CD4-positive, alpha-beta T cell treated with Interferon gamma for 1 hour (primary cell): ENCODE measurements around the gene ZDHHC14.
"Not testable (repeated sequence)": the region's sequence is repeated elsewhere in the genome, so short reads cannot be mapped to it uniquely, and the experiment has no call there.

Experiments
- DNase-seq: peaks from one replicate; pipeline ENCODE4 v3.0.0-alpha.2; 2020

ZDHHC14 gene

DNA sequence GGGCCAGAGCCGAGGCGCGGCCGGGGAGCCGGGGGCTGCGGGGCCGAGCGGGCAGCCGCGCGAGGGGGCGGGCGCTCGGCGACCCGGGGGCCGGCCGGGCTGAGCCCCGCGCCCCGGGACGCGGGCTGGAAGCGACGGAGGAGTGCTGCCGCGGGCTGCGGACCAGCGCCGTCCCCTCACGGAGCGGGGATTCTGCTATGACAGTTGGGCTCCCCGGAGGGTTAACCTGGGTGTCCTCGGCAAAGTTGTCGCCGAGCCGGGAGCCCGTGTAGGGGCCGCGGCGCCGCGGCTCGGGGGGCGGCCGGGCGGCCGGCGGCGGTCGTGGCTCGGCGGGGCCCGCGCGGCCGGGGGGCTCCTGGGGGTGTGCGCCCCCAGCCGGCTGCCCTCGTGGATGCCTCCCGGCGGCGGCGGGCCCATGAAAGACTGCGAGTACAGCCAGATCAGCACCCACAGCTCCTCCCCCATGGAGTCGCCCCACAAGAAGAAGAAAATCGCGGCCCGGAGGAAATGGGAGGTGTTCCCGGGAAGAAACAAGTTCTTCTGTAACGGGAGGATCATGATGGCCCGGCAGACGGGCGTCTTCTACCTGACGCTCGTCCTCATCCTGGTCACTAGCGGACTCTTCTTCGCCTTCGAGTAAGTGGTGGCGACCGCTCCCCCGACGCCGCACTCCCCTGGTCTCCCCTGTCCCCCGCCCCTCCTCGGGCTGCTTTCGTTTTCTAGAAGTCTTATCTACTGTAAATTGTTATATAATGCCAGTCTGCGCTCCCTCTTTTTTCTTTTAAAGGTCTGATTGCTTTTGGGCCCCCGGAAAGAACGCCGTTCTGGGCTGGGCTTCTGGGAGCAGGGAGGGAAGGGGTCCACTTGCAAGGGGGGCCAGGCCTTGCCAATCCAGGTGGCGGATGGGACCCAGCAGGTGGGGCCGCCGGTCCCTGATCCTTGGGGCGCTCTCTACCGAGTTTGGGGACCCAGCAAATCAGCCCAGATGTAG lies 936 bp downstream of the ZDHHC14 start:
- peak; percentile 45 for DNase-seq

DNA sequence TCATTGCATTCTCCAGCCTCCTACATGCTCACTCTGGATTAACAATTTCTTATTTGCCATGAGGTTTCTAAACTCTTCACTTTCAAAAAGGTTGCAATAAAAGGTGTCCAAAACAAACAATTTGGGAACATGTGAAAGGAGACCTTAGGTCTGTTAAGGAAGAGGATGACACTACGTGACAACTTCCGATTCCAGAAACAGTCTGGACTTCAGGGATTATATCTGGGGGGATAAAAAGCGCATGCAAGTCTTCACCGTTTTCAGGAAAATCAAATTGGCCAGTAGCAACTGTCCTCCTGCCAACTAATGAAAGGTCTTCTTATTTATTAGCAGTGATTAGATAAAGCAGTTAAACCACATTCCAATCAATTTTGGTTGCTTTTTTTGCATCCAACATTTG lies 1.8 kb downstream of the ZDHHC14 start:
- DNase-seq = no peak

GRCh38 chr6:157383471-157383870 lies 2.5 kb downstream of the ZDHHC14 start:
- DNase-seq = no peak

DNA sequence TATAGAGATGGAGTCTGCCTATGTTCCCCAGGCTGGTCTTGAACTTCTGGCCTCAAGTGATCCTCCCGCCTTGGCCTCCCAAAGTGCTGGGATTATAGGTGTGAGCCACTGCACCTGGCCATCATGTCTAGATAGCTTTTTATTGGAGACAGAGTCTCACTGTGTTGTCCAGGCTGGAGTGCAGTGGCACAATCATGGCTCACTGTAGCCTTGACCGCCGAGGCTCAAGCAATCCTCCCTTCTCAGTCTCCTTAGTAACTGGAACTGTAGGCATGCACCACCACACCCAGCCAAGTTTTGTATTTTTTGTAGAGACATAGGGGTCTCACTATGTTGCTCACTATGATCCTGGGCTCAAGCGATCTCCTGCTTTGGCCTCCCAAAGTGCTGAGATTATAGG lies 4.0 kb downstream of the ZDHHC14 start:
- DNase-seq = not testable (repeated sequence)

GRCh38 chr6:157385482-157385881 lies 4.5 kb downstream of the ZDHHC14 start:
- DNase-seq = no peak

- no peak for DNase-seq
These were observed 5.0 kb downstream of the ZDHHC14 start for GRCh38 chr6:157386023-157386422.

DNA sequence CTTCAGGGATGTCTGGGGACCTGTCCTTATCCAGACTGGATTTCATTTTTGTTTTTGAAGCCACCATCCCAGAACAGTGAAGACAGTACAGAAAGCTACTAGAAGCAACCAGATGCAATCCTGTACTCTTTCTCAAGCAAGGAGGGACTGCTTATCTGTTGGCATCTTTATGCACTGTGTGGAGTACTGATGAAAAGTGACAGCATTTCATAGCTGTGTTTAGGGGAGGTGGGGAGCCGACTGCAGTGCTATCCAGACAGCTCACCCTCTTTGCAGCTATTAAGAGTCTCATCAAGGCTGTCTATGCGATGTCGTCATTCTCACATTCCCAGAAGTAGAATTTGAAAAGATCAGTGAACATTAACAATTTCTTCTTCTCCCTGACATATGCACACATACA lies 5.5 kb downstream of the ZDHHC14 start:
- DNase-seq = no peak

DNA sequence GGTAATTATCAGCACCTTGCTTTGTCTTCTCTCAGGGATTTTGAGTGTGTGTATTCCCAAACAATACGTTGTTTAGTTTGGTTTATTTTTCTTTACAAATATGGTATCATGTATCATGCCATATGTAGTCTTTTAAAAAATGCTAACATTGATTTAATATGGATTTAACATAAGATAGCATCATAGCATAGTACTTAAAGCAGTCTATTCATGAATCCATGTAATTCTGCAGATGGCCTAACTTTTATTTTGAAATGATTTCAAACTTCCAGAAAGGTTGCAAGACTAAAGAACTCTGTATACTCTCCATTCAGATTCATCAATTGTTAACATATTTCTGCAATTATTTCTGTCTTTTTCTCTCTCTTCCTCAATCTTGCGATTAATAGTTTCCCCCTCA lies 7.9 kb downstream of the ZDHHC14 start:
- no peak for DNase-seq

- DNase-seq = no peak
These were observed 9.5 kb downstream of the ZDHHC14 start for GRCh38 chr6:157390273-157391060.

DNA sequence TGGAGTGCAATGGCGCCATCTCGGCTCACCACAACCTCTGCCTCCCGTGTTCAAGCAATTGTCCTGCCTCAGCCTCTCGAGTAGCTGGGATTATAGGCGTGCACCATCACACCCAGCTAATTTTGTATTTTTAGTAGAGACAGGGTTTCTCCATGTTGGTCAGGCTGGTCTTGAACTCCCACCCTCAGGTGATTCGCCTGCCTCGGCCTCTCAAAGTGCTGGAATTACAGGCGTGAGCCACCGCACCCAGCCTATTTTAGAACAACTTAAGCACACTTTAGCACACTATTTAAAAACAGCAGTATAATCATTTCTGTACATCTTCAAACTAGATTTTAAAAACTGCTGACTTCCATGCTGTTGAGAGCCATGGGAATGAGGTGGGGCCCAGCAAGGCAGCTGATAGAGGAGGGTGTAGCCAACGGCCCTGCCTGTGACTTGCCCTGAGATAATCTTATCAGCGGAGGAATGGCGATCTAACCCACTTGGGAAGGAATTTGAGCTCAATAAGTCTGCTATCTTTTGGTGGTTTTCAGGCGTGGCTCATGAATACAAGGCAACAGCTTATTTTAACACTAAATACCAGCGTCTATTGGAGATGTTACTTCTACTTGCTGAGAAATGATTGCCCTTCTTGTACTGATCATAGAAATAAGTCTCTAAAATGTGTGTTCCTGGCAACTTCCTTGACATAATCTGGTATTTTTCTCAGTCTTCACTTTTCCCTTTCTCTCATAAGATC lies 12.1 kb downstream of the ZDHHC14 start:
- no peak for DNase-seq

DNA sequence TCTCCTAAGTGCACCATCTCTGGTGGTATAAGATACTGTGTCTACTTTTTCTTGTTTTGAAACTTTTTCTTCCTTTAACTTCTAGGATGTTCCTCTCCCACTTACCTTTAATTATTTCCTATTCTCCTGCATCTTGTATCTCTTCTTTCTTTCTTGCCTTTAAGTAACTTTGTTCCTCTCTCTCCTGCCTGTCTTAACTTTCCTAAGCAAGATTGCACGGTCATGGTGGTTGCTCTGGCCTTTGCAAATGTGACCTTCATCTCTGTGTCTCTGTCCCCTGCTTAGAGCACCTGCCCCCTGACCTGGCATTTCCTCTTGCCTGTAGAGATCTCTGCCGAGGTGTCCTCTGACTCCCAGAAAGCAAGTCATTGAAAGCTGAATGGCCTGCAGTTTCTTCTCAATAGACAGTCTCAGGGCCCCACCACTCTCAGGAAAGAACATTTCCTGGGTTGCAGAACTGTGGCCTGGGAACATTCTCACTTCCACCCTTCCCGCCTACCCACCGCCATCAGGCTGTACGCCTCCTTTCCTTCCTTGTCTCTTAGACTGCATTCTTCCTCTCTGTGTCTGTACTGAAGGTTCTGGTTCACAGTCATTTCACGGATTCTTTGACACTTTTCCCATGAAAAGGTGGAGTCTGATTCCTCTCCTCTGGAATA lies 12.8 kb downstream of the ZDHHC14 start:
- no peak for DNase-seq

- not testable (repeated sequence) for DNase-seq
These were observed 14.2 kb downstream of the ZDHHC14 start for GRCh38 chr6:157395199-157395598.

- no peak for DNase-seq
These were observed 15.0 kb downstream of the ZDHHC14 start for GRCh38 chr6:157396026-157396425.

DNA sequence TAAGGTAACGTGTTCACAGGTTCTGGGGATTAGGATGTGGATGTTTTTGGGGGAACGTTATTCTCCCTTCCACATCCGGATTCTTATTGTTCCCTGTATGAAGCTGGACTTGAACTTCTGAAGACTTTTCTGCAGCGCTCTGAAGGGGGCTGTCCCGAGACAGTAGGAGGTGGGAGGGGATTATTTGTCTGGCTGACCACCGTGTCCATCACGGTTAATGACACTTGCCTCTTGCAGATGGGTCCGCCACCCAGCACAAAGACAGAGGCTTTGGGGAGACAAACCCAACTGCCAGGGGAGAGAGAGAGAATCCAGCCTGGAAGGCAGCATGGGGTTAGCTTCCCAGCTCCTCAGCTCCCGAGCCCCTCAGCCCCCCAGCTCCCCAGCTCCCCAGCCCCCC lies 16.7 kb downstream of the ZDHHC14 start:
- no peak for DNase-seq

DNA sequence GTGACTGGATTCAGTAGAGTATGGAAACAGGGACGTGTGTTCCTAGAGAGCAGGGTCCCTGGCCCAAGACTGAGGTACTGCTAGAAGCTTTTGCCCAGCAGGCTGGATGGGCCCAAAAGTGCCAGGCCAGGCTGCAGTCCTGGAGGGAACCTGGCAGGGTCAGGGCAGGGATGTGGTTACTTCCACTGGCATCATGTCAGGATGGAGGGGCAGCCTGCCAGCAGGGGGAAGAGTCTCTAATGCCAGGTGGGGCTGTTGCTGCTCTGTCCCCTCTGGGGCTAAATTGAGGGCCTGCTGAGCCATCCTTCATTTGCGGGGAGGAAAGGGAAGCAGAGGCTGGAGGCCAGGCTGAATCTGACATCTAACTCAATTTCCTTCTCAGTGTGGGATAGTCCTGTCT lies 17.2 kb downstream of the ZDHHC14 start:
- no peak for DNase-seq

- DNase-seq = no peak
These were observed 19.7 kb downstream of the ZDHHC14 start for GRCh38 chr6:157400676-157401075.

DNA sequence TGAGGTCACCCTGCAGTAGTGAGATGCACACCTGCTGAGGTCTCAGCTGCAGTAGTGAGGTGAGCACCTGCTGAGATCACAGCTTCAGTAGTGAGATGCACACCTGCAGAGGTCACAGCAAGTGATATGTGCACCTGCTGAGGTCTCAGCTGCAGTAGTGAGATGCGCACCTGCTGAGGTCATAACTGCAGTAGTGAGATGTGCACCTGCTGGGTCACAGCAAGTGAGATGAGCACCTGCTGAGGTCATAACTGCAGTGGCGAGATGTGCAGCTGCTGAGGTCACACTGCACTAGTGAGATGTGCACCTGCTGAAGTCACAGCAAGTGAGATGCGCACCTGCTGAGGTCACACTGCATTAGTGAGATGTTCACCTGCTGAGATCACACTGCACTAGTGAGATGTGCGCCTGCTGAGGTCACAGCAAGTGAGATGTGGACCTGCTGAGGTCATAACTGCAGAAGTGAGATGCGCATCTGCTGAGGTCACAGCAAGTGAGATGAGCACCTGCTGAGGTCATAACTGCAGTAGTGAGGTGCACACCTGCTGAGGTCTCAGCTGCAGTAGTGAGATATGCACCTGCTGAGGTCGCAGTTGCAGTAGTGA lies 20.8 kb downstream of the ZDHHC14 start:
- no peak for DNase-seq

GRCh38 chr6:157402996-157403685 lies 22.2 kb downstream of the ZDHHC14 start:
- DNase-seq = no peak

DNA sequence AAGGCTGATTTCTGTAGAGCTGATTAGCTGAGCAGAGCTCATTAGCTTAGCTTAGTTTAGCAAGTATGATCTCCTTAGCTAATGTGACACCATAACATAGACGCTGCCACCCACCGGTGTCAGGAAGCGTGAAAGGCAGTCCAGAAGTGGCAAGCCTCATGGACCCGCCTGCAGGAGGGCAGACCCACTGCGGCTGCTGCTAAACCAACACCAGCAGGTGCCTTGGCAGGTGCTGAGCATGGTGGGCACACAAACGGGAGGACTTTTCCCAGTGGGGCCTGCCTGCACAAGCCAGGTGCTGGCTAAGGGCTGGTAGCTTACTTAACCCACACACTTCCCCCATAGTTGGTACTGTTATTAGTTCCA lies 22.7 kb downstream of the ZDHHC14 start:
- no peak for DNase-seq

DNA sequence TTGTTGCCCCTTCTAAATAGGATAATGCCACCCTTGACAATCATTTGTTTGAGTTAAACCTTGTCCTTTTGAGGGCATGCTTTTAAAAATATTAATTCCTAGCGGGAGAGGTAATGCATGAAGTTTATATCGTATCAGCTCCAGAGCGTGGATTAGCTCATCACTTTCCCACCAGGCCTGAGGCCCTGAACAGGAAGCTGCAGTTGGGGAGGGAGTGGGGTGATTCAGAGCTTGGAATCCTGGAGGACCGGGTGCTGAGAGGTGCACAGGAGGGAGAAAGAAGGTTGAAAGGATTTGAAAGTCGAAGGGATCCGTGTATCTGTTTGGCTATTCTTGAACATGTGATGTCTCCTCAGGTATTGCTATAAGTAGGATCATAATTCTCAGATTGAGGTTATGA lies 25.0 kb downstream of the ZDHHC14 start:
- DNase-seq = no peak

- DNase-seq = no peak
These were observed 25.7 kb downstream of the ZDHHC14 start for GRCh38 chr6:157406661-157407060.

- no peak for DNase-seq
These were observed 26.7 kb downstream of the ZDHHC14 start for GRCh38 chr6:157407646-157408045.
